COLO668 (cell line): Measurements from ENCODE around the gene IQCH.

Source experiments
- DNase-seq: peaks from one replicate; lab custom pipeline; 2025; ENCODE audit not compliant: unreplicated experiment; lab: John Stamatoyannopoulos, UW

Gene IQCH

DNA sequence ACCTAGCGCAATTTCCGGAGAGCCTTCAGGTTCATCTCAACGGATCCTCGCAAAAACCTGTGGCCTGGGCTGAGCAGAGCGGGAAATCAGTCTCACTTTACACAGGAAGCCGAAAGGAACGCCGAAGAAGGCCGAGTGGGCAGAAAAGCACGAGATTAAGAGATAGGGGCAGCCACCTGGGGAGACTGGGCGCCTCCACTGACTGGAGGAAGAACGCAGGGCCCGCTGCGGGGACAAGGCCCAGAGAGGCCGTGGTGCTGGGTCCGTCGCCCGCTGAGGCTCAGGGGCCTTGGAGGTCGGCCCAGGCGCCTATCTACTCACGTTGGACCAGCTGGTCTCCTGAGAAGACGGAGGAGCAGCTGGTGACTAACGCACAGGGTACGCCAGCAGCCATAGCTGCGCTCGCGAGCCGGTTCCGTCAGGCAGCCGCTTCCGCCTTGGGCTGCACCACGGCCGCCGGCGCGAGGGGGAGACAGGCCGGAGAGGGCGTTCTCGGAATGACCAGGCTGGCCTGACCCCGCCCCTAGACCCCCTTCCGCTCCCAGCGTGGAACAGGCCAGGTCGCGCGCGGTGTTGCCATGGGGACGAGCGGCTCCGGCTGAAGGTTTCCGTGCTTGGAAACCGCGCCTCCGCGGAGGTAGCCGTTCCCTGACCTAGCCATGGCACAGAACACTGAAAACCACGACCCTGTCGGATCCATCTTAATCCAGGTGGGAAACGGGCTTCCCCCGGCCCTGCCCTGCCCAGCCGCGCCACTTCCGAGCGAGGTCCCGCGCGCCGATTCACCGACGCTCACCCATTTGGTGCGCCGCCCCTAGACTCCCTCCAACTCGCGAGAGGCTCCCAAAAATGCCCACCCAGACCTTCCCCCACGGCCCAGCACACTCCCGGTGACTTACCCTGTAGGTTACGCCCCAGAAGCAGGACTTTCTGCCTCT lies at the start of gene IQCH, which contains the start of gene AAGAB:
Gene IQCH, plus strand, starts transcription at position 549 of the 938 bp plus-strand sequence. Its CDS starts 111 bp downstream, at position 660.
Gene AAGAB, minus strand, starts transcription at position 424 of the 938 bp plus-strand sequence. Its CDS starts 30 bp downstream, at position 394.
- DNase-seq = peak; percentile 98

DNA sequence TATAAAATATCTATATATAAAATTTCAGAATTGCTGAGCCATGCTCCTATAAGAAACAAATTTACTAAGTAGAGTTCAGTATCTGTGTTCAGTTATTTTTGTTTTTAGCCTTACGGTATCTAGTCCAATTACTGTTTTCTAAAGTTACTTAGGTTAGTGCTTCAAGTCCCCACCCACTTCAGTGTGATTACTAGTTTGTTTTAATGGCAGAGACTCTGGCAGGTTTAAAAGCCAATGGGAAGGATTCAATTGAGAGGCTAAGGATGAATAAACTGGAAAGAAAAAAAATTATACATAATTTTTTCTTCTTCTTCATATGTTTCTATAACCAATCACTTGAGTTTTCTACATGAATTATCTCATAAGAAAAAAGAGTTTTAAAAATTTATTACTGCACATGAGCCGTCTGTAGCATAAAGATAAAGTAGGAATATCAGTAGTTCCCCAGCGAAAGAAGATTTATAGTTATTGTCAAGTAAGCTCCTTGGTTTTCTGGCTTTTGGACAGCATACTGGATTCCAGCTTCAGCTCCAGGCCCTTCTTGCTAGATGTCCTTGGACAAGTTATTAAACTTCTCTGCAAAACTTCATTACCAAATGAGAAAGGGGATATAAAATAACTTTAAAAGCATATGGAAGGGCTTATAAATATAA lies 46.9 kb upstream of the IQCH start:
- DNase-seq = no peak

DNA sequence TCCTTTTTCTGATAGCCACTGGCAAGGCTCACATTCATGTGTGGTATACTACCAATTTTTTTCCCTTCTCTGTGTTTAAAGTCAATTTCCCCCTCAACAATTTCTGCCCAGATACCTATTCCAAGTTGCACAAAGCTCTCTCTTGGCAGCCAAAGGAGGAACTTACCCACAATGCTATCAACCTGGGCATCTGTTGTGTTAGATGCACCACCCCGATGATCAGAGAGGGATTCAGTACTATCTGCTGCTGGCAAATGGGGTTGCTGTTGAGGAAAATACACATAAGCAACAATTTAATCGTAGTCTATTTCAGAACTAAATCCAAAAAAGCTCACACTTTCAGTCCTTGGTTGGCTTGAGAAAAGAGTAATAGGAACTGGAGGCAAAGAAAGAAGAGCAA lies 46.2 kb upstream of the IQCH start:
- DNase-seq = no peak

DNA sequence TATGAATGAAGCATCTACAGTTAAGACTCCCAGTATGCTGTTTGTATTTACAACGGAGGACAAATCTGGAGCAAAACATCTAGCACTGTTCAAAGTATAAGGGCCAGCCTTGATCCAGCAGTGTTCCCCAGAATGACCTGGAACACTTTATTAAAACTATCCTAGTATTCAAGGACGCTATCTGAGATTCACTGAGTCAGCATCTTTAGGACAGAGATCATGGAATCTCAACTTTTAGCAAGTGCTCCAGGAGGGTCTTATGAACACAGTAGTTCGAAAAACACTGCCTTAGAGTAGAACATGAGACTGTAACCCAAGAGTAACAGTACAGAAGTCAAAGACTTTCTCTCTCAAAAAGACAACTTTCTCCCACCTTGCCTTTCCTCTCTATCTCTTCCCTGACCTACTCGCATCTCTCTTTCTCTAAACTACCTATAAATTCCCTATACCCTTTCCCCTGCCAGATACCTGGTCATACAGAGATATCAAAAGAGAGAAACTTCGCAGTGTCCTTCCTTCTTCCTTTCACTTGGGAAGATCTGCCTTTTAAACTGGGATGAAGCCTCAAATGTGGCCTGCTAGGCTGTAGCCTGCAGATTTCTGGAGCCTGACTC lies 43.9 kb upstream of the IQCH start:
- DNase-seq = no peak

DNA sequence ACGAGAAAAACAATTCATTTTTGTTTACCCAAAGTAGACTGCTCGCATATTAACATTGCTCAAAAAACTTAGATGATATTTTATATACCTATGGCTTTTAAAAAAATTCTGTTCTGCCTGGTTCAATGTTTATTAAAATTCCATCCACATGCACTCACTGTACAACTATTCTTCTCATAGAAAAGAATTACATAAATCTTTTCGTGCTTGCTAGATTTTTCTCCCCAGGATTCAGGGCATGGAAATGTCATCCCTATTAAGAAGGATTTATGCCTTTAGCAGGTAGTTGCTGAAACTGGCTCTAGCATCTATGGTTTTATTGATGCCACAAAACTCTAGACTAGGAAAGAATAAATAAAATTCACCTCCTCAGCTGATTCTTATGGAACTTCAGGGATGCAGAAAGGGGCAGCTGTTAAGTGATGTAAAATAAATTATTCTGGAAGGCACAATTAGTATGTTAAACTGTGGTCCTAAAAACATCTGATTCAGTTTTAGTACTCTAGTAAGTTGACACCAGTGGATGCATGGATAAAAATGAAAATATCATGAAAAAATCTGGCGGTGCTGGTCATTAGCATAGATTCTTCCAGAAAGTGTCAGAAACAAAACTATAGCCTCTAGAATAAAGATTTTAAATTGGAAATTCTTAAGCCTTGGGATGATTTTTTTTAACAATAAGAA lies 41.8 kb upstream of the IQCH start:
- no peak for DNase-seq

DNA sequence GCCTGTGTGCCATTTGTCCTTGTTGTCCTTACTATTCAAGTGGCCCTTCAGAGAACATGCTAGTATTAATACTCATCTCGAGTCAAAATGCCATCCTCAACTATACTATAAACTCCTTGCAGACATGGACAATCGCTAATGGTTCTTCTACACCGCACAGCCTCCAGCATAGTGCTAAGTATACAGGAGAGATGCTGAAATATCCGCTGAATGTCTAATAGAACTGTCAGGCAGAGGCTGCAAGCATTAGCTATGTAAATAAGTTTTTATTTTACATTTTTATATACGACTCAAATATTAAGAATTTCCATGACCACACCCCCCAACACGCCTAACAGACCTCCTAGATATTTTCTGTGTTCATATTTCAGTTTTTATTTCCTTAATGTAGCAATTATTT lies 39.5 kb upstream of the IQCH start:
- no peak for DNase-seq

DNA sequence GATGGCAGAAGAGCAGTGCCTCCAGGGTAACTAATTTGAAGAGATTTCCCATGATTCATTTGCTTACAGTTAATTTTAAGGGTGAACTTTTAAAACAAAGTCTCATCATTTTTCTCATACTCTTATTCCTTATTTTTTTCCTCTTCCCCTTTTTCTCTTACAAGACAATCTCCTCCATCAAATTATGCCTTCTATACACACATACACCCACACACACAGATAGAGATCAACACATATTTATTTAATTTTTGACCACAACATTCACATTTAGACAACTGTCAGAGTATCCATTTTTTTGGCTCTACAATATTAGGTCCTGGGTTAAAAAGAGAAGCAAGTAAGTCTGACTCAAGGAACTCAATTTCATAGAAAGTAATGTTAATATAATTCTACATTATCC lies 37.7 kb upstream of the IQCH start:
- no peak for DNase-seq

DNA sequence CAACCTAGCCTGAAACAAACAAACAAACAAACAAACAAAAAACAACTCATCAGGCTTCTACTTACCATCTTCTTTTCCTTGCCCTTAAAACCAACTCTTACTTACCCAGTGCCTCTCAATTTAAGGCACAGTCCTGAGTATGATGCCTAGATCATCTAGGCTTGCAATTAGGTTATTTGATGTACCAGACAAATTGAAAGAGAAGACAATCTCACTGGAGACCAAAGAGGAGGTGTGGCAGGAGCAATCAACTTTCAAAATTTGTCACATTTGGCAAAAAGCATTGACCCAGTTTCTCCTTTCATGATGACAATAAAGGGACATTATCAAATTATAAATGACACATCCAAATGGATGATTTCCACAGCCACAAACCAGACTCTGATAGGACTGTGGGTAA lies 36.2 kb upstream of the IQCH start:
- DNase-seq = no peak

DNA sequence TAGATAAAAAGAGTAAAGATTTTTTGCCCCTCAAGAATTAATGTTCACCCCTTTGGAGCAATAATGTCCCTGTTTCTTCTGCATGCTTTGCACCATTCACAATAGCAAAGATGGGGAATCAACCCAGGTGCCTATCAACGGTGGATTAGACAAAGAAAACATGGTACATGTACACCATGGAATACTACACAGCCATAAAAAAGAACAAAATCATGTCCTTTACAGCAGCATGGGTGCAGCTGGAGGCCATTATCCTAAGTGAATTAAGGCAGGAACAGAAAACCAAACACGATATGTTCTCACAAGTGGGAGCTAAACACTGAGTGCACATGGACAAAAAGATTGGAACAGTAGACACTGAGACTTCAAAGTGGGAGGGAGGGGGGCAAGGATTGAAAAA lies 35.3 kb upstream of the IQCH start:
- DNase-seq = no peak

DNA sequence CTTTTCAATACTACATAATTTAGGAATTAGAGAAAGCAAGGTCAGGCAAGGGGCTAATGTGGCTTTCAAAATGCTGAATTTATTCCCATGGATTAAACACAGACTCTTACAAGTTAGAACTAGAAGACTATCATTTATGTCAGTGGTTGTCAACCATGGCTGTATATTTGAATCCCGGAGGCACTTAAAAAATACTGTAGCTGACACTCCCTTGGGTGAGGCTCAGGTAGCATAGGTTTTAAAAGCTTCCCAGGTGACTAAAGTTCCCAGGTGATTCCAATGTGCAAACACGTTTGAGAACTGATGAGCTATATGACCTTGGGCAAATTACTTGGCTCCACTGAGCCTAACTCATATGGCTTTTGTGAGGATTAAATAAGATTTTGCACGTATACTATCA lies 29.7 kb upstream of the IQCH start:
- DNase-seq = no peak

DNA sequence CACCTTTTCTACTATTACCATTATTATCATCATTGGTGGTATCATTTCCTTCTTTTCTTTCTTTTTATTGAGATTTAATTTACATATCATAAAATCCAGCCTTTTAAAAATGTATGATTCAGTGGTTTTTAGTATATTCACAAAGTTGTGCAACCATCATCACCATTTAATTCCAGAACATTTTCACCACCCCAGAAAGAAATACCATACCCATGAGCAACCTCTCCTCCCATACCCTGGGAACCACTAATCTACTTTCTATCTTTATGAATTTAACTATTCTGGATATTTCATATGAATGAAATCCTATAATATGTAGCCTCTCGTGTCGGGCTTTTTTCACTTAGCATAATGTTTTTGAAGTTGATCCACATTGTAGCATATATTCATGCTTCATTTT lies 29.2 kb upstream of the IQCH start:
- no peak for DNase-seq

DNA sequence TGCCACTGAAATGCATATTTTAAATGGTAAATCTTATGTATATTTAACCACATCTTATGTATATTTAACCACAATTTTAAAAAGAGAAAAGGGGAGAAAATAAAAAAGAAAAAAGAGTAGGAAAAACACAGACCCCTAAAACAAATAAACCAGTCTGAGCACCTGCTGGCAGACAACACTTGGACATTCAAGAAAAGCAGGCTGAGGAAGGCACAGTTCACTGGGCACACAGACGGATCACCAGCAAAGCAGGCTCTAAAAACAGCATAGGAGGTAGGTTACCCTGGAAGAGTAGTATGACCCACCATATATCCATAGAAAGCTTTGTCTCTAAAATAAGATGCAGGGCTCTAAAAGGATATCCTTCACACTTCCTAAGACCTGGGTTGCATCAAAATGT lies 27.2 kb upstream of the IQCH start:
- DNase-seq = no peak

DNA sequence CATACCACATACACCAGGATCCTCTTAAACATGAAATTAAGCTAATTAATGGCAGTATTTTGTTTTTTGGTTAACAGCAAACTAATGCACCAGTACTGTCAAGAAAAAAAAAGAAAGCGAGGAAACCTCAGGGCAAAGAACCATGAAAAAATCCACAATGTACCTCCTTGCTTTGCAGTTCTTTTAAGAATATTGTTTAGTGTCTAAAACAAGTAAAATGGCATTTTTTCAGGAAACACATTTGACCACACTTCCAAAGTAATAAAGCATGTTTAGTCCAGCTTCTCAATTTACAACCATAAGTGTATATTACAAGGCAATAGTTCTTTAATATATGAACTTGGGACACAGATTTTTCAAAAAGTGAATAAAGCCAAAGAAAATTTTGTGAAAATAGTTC lies 26.7 kb upstream of the IQCH start:
- DNase-seq = no peak

DNA sequence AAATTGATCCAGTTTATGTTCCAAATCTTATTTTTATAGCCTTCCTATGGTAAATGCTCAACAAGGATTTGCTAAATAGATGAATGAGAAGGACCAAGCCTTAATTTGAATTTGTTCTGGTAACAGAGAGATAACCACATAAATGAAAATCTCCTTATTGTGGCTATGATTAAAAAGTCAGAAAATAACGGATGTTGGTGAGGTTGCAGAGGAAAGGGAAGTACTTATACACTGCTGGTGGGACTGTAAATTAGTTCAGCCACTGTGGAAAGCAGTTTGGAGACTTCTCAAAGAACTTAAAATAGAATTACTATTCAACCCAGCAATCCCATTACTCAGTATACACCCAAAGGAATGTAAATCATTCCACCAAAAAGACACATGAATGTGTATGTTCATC lies 26.3 kb upstream of the IQCH start:
- no peak for DNase-seq

DNA sequence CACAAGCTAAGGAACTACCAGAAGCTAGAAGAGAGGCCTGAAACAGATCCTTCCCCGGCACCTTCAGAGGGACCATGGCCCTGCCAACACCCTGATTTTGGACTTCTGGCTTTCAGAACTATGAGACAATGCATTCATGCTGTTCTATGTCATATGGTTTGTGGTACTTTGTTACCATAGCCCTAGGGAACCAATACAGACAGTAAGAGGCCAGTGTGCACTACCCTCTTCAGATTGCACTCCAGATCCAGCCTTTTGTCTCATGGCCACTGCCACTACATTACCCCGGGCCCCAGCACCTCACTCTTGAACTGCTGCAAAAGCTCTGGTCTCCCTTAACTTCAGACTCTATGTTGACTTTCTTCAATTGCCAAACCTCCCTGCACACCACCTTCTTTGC lies 24.1 kb upstream of the IQCH start:
- no peak for DNase-seq

DNA sequence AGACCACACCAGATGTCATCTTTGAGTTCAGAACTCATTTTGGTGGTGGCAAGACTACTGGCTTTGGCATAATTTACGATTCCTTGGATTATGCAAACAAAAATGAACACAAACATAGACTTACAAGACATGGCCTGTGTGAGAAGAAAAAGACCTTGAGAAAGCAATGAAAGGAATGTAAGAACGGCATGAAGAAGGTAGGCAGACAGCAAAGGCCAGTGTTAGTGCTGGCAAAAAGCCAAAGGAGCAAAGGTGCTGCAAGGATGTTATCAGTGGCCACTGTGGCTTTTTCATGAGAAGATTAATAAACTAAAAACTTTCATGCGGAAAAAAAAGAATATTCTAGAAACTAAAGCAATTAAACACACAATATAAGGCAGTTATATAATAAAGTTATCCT lies 22.0 kb upstream of the IQCH start:
- no peak for DNase-seq

DNA sequence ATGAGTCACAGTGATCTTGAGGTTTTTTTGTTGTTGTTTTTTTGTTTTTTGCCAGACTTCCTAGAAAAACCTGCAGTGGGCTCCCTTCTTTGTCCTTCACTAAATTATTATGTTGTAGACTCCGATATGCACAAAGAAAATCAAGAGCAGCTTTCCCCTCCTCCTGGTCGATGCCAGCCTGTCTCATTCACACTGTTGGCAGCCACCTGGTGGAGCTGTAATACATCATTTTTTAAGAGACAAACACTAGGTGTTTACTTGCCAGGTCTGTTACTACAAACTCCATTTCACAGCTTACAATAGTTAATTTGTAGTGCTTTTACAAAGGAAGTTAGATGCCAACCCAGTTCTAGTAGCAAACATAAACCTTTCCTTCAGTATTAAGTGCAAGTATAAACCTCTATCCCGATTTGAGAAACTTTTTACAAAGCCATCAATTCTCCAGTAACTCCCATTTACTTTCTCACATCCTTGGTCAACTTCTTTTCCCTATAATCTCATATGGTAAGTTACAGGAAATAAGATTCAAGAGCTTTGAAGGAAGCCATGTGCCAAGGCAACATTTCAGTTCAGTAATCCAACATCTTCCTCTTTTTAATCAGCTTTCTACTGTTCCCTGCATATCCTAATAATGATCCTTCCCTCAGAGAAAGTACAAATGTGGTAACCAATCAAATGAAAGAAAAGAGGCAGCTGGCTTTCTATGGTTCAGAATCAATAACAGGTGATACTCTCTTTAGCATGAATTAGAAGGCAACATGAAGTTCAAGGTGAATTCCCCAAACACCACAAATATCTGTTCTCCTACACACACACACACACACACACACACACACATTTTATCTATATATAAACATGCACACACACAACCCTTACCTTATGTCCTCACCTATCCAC lies 14.1 kb upstream of the IQCH start:
- DNase-seq = peak; percentile 43

DNA sequence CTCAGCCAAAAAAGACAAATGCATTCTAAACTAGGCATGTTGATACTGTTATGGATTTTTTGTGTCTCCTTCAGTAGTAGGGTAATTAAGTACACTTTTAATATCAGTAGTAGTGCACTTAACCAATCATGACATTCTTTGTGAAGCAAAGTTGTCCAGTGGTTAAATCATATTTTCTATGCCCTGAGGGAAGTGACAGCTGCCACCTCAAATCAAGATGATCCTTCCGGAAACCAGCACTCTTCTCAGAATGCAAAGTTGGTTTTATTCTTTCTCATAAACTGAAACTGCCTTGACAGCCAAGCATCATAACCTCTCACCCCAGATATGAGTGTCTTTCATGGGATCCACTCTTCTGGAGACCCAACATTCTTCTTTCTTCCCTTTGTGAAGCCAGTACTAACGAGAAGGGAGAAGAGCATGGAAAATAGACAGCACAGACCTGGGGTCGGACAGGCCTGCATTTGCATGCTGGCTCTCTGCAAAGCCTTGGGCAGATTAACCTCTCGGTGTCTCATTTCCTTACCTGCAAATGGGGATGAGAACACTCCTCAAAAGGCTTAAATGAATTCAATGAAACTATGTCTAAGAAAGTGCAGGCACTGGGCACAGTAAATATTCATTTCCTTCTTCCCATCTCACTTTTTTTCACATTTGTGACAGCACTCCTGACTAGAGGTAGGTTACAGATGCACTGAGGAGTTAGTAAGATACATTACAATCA lies 13.3 kb upstream of the IQCH start:
- DNase-seq = no peak

DNA sequence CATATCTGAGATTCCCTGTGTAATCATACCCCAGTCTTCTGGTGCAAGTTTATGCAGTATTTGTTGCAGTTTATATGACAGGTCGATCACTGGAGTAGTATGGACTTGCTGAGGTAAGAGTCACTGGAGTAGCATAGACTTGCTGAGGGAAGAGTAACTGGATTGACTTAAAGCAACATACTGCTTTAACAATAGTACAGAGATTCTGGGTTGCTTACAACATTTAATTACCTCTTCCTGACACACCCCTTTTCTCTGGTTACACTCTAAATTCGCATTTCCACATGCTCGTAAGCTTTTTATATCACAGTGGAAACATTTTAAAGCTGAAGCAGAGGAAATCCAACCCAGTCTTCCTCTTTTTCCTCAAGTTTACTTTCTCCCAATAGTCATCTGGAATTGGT lies 11.9 kb upstream of the IQCH start:
- no peak for DNase-seq
